GM03348 (cell line): ENCODE measurements around the gene HCLS1.
"Not testable (repeated sequence)": the region's sequence is repeated elsewhere in the genome, so short reads cannot be mapped to it uniquely, and the experiment has no call there.

Experiments
- DNase-seq: peaks from one replicate; pipeline ENCODE4 v3.0.0; 2012; ENCODE audit warnings: low spot score

HCLS1 gene

GRCh38 chr3:121660356-121661171 lies at the start of gene HCLS1:
HCLS1 (minus strand) TSS chr3:121660903; CDS start chr3:121658347, 2,556 bp downstream.
- no peak for DNase-seq

- DNase-seq = no peak
Observed at GRCh38 chr3:121710347-121710746, 49.6 kb upstream of the HCLS1 start.

- DNase-seq = no peak
Observed at GRCh38 chr3:121707531-121708273, 47.0 kb upstream of the HCLS1 start.

- DNase-seq = no peak
Observed at GRCh38 chr3:121705541-121705940, 44.8 kb upstream of the HCLS1 start.

- DNase-seq = no peak
Observed at GRCh38 chr3:121703973-121704372, 43.3 kb upstream of the HCLS1 start.

GRCh38 chr3:121698901-121699300 lies 38.2 kb upstream of the HCLS1 start:
- DNase-seq = no peak

GRCh38 chr3:121698476-121698875 lies 37.8 kb upstream of the HCLS1 start:
- no peak for DNase-seq

GRCh38 chr3:121696186-121696585 lies 35.5 kb upstream of the HCLS1 start:
- no peak for DNase-seq

- DNase-seq = no peak
Observed at GRCh38 chr3:121692010-121692699, 31.5 kb upstream of the HCLS1 start.

GRCh38 chr3:121690777-121691405 lies 30.2 kb upstream of the HCLS1 start:
- DNase-seq = no peak

- DNase-seq = not testable (repeated sequence)
Observed at GRCh38 chr3:121688747-121689146, 28.0 kb upstream of the HCLS1 start.

GRCh38 chr3:121681792-121682191 lies 21.1 kb upstream of the HCLS1 start:
- DNase-seq = no peak

- DNase-seq = no peak
Observed at GRCh38 chr3:121677141-121677540, 16.4 kb upstream of the HCLS1 start.

- DNase-seq = no peak
Observed at GRCh38 chr3:121670676-121671075, 10.0 kb upstream of the HCLS1 start.

- no peak for DNase-seq
Observed at GRCh38 chr3:121667333-121667732, 6.6 kb upstream of the HCLS1 start.

- no peak for DNase-seq
Observed at GRCh38 chr3:121665488-121665887, 4.8 kb upstream of the HCLS1 start.

GRCh38 chr3:121663171-121663847 lies 2.6 kb upstream of the HCLS1 start:
- DNase-seq = no peak

- DNase-seq = no peak
Observed at GRCh38 chr3:121662742-121663141, 2.0 kb upstream of the HCLS1 start.

- DNase-seq = no peak
Observed at GRCh38 chr3:121661376-121661775, 673 bp upstream of the HCLS1 start.

GRCh38 chr3:121659586-121659985 lies 1.1 kb downstream of the HCLS1 start:
- DNase-seq = no peak

GRCh38 chr3:121658716-121659435 lies 1.8 kb downstream of the HCLS1 start:
- DNase-seq = no peak
